H4 (cell line): Measurements from ENCODE around the gene PALMD. TPM values are rescaled to one million over a fixed set of nuclear protein-coding genes. Genes with fewer than 3 reads are reported as not detected.

ENCODE experiments used
- DNase-seq: peaks from one replicate; pipeline ENCODE4 v3.0.0-alpha.2; 2015; ENCODE audit warnings: low spot score
- total RNA-seq: library from RNA; depleted of rRNA; stranded (reverse); fragments of >200 nt; shearing (Covaris generic); gene quantifications from 2 replicates; pipeline ENCODE4 v1.2.3, GENCODE V29; 2014

Gene PALMD
- total RNA-seq, 1 experiment from 2014 or later, result 0.21 TPM

GRCh38 chr1:99660496-99660895 lies 14.6 kb downstream of the PALMD start:
- DNase-seq, result no peak

- no peak for DNase-seq
Observed at GRCh38 chr1:99661780-99662179, 15.9 kb downstream of the PALMD start.

- no peak for DNase-seq
Observed at GRCh38 chr1:99662539-99663080, 16.7 kb downstream of the PALMD start.

- no peak for DNase-seq
Observed at GRCh38 chr1:99663501-99663900, 17.6 kb downstream of the PALMD start.

DNA sequence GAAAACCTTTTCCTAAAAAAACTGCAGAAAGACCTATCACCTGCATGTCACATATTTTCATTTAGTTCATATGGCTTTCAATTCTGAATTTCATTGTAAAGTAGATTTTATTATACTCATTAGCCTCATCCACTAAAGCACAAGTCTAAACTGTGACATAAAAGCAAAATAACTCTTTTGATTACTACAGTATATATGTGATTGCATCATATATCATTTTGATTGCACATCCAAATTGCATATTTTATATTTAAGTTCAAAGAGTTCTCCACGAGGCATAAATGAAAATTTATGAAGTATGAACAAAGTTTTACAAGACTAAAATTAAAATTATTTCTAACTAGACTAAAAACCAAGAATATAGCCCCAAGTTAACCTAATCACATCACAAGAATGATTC lies 19.3 kb downstream of the PALMD start:
- DNase-seq, result no peak

GRCh38 chr1:99669376-99669775 lies 23.5 kb downstream of the PALMD start:
- DNase-seq, result no peak

GRCh38 chr1:99669821-99670220 lies 23.9 kb downstream of the PALMD start:
- DNase-seq, result no peak

GRCh38 chr1:99670583-99670982 lies 24.7 kb downstream of the PALMD start:
- no peak for DNase-seq

DNA sequence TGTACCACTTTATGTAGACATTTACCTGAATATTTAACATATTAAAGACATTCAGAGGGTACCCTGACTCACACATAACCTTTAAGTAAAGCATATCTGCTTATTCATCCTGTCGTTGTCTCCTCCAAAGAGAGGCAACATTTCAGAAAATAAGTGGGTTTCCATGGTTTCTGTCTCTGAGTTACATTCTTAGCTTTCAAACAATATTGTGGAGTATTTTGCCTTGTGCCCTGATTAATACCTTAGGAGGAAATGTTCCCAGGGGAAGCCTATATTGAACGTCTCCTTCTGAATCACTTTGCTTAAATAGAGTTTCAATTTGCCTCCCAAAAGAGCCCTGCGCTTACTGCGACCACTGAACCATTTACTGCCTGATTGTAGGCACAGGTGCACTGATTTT lies 26.1 kb downstream of the PALMD start:
- no peak for DNase-seq

DNA sequence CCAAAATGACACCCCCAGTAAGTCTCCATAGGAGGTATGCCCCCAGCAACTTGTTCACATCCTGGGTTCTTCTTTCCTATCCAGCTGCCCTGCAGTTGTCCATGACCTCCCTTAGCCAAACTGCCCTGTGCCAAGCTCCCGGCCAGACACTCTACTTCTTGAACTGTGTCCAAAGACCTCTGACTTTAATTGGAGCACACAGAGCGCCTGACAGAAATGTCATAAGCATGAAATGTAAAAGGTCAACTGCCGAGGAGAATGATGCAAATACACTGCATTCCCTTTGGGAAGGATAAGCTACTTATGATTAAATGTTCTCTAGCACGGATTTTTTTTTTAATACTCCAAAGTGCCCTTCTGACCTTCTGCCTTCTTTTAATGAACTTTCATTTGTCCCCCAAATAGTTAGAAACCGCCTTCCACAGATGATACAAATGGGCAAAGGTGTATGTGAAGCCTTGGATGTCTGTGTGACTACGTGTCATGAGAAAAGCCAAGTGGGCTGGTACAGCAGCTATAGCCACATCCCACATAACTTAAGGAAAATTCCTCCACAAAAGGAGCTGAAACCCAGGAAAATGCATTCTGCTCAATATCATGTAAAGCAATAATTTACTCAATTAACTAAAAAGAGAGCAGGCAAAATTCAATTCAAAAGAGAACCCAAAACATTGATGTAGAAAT lies 26.8 kb downstream of the PALMD start:
- DNase-seq, result no peak

GRCh38 chr1:99673315-99673714 lies 27.4 kb downstream of the PALMD start:
- DNase-seq, result no peak

DNA sequence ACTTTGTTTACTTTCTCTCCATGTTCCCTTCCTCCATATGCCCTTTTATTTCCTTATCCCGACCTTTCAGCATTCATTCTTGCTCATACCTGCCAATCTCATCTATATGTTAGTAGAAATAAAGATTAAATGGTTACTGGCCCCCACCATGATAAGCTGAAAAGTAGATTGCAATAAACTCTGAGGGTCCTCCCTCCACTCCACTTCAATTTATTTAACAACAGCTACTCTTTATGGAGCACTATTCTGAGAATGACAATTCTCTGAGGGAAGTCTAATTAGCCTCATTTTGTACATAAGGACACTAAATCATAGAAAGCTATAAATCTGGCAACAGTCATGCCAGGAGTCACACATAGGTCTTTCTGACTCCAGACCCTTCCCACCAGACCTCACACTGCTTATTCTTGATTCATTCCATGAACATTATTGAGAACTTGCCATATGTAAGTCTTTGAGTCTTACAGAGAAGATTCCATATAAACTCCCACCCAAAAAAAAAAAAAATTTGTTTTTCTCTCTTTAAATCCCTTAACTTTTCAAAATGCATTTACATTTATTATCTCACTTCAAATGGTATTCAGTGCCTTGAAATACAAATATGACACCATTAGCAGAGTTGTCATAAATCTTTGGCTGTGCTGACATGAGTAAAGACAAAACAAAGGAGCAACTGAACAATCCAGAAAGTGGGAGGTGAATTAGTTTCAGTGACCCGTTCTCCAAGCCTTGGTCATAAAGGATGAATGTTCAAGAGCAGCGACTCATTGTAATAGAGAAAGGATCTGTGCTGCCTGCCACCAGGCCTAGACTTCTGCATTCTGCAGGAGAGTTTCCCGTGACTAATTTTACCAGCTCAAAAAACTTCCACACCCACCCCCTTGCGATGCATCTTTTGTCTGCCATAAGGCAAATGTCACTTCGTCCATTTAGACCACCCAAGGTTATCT lies 28.5 kb downstream of the PALMD start:
- DNase-seq, result no peak

GRCh38 chr1:99675292-99675691 lies 29.4 kb downstream of the PALMD start:
- DNase-seq, result no peak

- no peak for DNase-seq
Observed at GRCh38 chr1:99675994-99676393, 30.1 kb downstream of the PALMD start.

DNA sequence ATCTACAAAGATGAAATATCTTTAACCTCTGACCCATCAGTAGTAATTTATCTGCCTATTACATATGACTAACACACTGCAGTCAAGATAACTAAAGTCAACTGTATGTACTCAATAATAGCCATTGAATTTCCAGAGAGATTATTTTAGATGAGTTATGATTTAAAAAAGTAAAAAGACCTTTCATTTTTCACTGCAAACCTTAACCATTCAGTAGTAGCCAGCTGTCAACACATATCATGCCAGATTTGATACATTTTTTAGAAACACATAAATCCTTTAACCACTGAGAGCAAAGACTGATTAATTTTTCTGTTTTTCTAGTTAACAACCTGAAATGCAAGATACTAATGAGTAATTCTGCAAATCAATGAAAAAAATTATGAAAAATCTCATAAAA lies 31.0 kb downstream of the PALMD start:
- DNase-seq, result no peak

GRCh38 chr1:99677416-99677815 lies 31.5 kb downstream of the PALMD start:
- no peak for DNase-seq

- peak; percentile 25 for DNase-seq
Observed at GRCh38 chr1:99680270-99680669, 34.4 kb downstream of the PALMD start.

DNA sequence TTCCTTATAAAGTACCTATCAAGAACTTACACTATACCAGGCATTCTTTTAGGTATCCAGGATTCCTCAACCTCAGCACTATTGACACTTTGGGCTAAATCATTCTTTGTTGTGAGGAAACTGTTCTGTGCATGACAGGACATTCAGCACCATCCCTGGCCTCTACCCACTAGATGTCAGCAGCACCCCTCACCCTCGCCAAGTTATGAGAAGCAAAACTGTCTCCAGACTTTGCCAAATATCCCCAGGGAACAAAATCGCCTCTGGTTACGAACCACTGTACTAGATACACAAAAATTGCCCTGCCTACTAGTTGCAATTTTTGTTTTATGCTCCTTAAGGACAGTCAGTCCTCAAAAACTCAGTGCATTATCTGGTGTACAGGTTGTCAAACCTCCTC lies 35.7 kb downstream of the PALMD start:
- peak; percentile 59 for DNase-seq

GRCh38 chr1:99682291-99682751 lies 36.4 kb downstream of the PALMD start:
- DNase-seq, result peak; percentile 86

DNA sequence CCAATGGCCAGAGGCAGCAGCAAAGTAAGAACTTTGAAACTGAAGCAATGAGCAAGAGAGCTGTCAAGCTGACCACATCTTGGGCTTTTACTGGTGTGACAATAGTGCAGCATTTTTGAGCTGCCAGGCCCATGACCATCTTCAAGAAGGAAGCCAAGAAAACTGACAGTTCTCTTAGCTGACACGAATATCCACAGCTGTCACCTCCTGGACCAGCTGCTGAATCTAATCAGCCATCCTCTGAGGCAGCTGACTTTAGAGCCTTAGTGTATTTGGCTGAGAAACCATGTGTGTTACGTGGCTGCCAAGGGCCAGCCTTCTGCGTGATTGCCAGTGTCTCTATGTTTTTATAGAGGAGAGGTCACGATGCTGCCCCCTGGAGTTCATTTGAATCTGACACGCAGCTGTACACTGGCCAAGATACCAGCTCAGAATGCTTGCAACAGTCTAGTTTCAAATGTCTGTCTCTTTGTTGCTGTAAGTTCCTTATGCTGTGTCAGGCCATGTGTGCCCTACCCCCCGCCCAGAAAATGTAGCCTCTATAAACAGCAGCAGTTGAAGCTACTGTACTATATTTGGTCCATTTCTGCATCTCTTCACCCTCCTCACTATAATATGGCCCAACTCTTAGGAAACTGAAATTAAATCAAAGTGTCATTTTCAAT lies 39.7 kb downstream of the PALMD start:
- DNase-seq, result peak; percentile 92

- no peak for DNase-seq
Observed at GRCh38 chr1:99691175-99691574, 45.3 kb downstream of the PALMD start.

DNA sequence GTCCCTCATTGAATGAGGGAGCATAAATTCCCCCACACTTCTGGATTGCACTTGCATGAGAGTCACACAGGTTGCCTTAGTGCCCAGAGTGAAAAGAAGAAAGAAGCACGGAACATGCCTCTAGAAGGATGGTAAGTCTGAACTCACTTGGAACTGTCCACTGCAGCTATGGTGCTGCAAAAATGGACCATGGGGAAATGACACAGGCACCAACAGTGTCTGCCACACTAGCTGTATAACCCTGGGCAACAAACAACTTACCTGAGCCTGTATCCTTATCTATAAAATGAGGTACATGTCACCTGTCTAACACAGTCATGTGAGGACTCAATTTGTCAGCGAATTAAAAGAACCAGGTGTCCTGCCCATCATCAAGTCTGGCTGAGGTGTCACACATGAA lies 50.7 kb downstream of the PALMD start:
- no peak for DNase-seq
